Keratinocyte (primary cell): Measurements from ENCODE around the gene ACACA.

Source experiments
- CTCF ChIP-seq, 3 experiments: IDR thresholded peaks in 1 of 3; conservative IDR thresholded peaks in 1 of 3; optimal IDR thresholded peaks in 1 of 3; 2 replicates in 2 of 3; 3 replicates in 1 of 3; pipeline versions ENCODE3 to v1.5.1; 2011; ENCODE audit warnings: low read length in 3 of 3, mild to moderate bottlenecking in 3 of 3, moderate library complexity in 2 of 3, control low read depth in 1 of 3, inconsistent platforms in 1 of 3; ENCODE audit not compliant: insufficient read depth in 2 of 3; ENCODE audit errors: extremely low read depth in 1 of 3
- EZH2 ChIP-seq: IDR thresholded peaks from one replicate; pipeline ENCODE4 v1.6.1; 2012; ENCODE audit warnings: inconsistent platforms, mild to moderate bottlenecking, low read length, moderate library complexity

- TF ChIP-seq CTCF (optimal IDR thresholded peaks at IDR 0.05 in 1 of 3, IDR thresholded peaks at IDR 0.05 in 1 of 3, conservative IDR thresholded peaks at IDR 0.05 in 1 of 3; ENCODE audit: extremely low read depth in 1 of 3, insufficient read depth in 2 of 3, low read length in 3 of 3) (no peak), EZH2 (no peak)
Observed at GRCh38 chr17:37410357-37410756, 3.7 kb upstream of the ACACA start.
